ENCODE results near the gene HPS4. TPM values are rescaled to one million over a fixed set of nuclear protein-coding genes. Genes with fewer than 3 reads are reported as not detected.

Gene HPS4
- total RNA-seq, 1 experiment from 2014 or later, result 35.4 TPM

DNA sequence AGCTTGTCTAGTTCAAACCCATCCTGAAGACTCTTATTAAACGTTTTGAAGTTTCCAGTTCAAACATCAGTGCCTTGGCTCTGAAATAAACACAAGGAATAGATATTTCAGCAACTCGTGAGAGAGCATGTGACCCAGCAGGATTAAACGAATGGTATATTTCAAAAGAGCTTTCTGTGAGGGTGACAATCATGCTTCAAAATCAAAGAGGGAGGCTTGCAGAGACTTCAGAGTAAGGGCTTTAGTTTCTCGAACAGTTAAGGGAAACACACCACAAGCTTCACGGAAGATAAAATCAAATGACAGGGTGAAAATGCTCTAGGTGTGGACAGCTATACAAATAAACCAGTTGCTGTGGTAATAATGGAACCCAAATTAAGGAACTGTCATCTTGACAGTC lies 1.4 kb downstream of the HPS4 start:
- CTCF ChIA-PET, result no interaction called here
- intact Hi-C loops (cut with micrococcal nuclease), result no loop called here
- H3K9me2 ChIP-seq (ENCODE audit: insufficient read depth), result no peaks in the 10 kb centered on the region
- no peak for DNase-seq (ENCODE audit: low read depth, low spot score)
- H3K27ac ChIP-seq (ENCODE audit: low read depth, low read length), result no peak overlapping the region
- no TSS peak for BruUV-seq (replicated peaks)
- H3K9ac ChIP-seq (ENCODE audit: low read length), result peak overlapping the region; percentile 93; the same call in 1 of the 2 replicates
- H3K4me1 ChIP-seq (ENCODE audit: control insufficient read depth in 1 of 2, insufficient read depth in 2 of 2, low read length in 2 of 2), result peaks cover 10 to 15% of the 10 kb centered on the region in 2 experiments
- no peak overlapping the region for H2AFZ ChIP-seq (ENCODE audit: low read depth, low read length, poor library complexity, severe bottlenecking)
- no peaks in the 10 kb centered on the region for H4K20me1 ChIP-seq (ENCODE audit: insufficient read depth)
- no peak for ATAC-seq
- peak overlapping the region; percentile 79; the same call in 1 of the 2 replicates for H3K4me2 ChIP-seq (ENCODE audit: low read length)
- TF ChIP-seq ZBTB33 (IDR thresholded peaks at IDR 0.05; ENCODE audit: extremely low read depth, insufficient replicate concordance, low read length) (no peak), ELF1 (IDR thresholded peaks at IDR 0.05; ENCODE audit: borderline replicate concordance, low read depth) (no peak), EZH2 (IDR thresholded peaks at IDR 0.05) (no peak), JUND (IDR thresholded peaks at IDR 0.05) (no peak), SIN3A (IDR thresholded peaks at IDR 0.05; ENCODE audit: low read depth) (no peak), FOSL1 (IDR thresholded peaks at IDR 0.05; ENCODE audit: low read depth) (no peak), MAX (IDR thresholded peaks at IDR 0.05) (no peak), ZNF274 (IDR thresholded peaks at IDR 0.05; ENCODE audit: low read depth, low read length) (no peak), CBX3 (IDR thresholded peaks at IDR 0.05; ENCODE audit: low read depth) (no peak), REST (IDR thresholded peaks at IDR 0.05; ENCODE audit: low read depth) (no peak), EZH2phosphoT487 (IDR thresholded peaks at IDR 0.05; ENCODE audit: borderline replicate concordance) (no peak), SP1 (IDR thresholded peaks at IDR 0.05; ENCODE audit: low read depth) (no peak), POLR2A (IDR thresholded peaks at IDR 0.05; ENCODE audit: borderline replicate concordance, extremely low read depth, insufficient read depth, insufficient read length) (no peak)
- TF ChIP-seq, protein P1, sequence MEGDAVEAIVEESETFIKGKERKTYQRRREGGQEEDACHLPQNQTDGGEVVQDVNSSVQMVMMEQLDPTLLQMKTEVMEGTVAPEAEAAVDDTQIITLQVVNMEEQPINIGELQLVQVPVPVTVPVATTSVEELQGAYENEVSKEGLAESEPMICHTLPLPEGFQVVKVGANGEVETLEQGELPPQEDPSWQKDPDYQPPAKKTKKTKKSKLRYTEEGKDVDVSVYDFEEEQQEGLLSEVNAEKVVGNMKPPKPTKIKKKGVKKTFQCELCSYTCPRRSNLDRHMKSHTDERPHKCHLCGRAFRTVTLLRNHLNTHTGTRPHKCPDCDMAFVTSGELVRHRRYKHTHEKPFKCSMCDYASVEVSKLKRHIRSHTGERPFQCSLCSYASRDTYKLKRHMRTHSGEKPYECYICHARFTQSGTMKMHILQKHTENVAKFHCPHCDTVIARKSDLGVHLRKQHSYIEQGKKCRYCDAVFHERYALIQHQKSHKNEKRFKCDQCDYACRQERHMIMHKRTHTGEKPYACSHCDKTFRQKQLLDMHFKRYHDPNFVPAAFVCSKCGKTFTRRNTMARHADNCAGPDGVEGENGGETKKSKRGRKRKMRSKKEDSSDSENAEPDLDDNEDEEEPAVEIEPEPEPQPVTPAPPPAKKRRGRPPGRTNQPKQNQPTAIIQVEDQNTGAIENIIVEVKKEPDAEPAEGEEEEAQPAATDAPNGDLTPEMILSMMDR (IDR thresholded peaks at IDR 0.05 in 2 of 3, conservative IDR thresholded peaks at IDR 0.05 in 1 of 3; ENCODE audit: borderline replicate concordance in 1 of 3, insufficient read depth in 1 of 3, low read depth in 2 of 3, low read length in 2 of 3), result no peak
- no peaks in the 10 kb centered on the region for H3K9me3 ChIP-seq (ENCODE audit: control insufficient read depth in 1 of 2, insufficient read depth in 1 of 2, low read depth in 1 of 2, low read length in 2 of 2)
- POLR2A ChIA-PET, result no interaction called here
- peaks cover 68% of the 10 kb centered on the region for H3K79me2 ChIP-seq (ENCODE audit: insufficient read depth, low read length)
- H3K36me3 ChIP-seq (ENCODE audit: control insufficient read depth in 1 of 2, insufficient read depth in 2 of 2, low read length in 2 of 2), result peaks cover 6 to 13% of the 10 kb centered on the region in 2 experiments; a peak in 3 of 4 replicates
- RAD21 ChIA-PET (ENCODE audit: low non-redundant PET in 1 of 2, low total read pairs in 2 of 2, uncharacterized antibody in 2 of 2, unreplicated experiment in 2 of 2), result no interaction called here
- H3K27me3 ChIP-seq (ENCODE audit: insufficient read depth, low read length), result no peaks in the 10 kb centered on the region
- H3K4me3 ChIP-seq (replicated peaks in 1 of 2; ENCODE audit: low read depth in 1 of 2, low read length in 2 of 2), result no peak overlapping the region; a peak in 1 of 4 replicates
